HEK293 (cell line): ENCODE results near the gene GALNT2.

ENCODE experiments used
- CTCF ChIA-PET: fragments of 350-600 bp; formaldehyde crosslinking; extraction: SDS; loops from one replicate; lab custom pipeline; 2021; ENCODE audit warnings: antibody characterized with exemption; lab: Yijun Ruan, JAX
- POLR2A ChIA-PET: fragments of 300-600 bp; formaldehyde crosslinking; extraction: SDS; loops from one replicate; lab custom pipeline; 2020; ENCODE audit warnings: antibody characterized with exemption, inconsistent platforms; lab: Yijun Ruan, JAX
- H3K27ac ChIP-seq: fragments of 200-500 bp; sonication (Bioruptor generic); 2 replicates; pipeline ENCODE4 v1.5.1; 2014; ENCODE audit warnings: low read depth, low read length, control low read depth, inconsistent platforms; ENCODE audit errors: extremely low read depth
- H3K36me3 ChIP-seq, 2 experiments: fragments of 200-500 bp in 1 of 2; sonication (Bioruptor generic) in 1 of 2; 1 replicate in 1 of 2; 2 replicates in 1 of 2; pipeline ENCODE4 v1.5.1; 2014 to 2017; ENCODE audit warnings: inconsistent platforms in 2 of 2, low read length in 2 of 2; ENCODE audit not compliant: control insufficient read depth in 2 of 2, insufficient read depth in 1 of 2
- H3K4me1 ChIP-seq: fragments of 200-500 bp; sonication (Bioruptor generic); 2 replicates; pipeline ENCODE4 v1.5.1; 2014; ENCODE audit warnings: mild to moderate bottlenecking, low read length, inconsistent platforms; ENCODE audit not compliant: control insufficient read depth, insufficient read depth
- H3K4me3 ChIP-seq: 2 replicates; pipeline ENCODE4 v1.5.1; 2011; ENCODE audit warnings: low read depth, mild to moderate bottlenecking, control low read depth, low read length, moderate library complexity
- H3K9me3 ChIP-seq: fragments of 200-500 bp; sonication (Bioruptor generic); 2 replicates; pipeline ENCODE4 v1.5.1; 2014; ENCODE audit warnings: low read depth, low read length, inconsistent platforms; ENCODE audit not compliant: control insufficient read depth, insufficient read depth
- EGR2 ChIP-seq: fragments of 450-650 bp; formaldehyde crosslinking; IDR thresholded peaks from 2 replicates; pipeline ENCODE4 v1.5.1; 2016; ENCODE audit warnings: low read depth, missing biosample characterization, missing genetic modification characterization
- GFI1B ChIP-seq: fragments of 450-650 bp; formaldehyde crosslinking; IDR thresholded peaks from 2 replicates; pipeline ENCODE4 v1.5.1; 2016; ENCODE audit warnings: missing biosample characterization, missing genetic modification characterization
- KLF7 ChIP-seq: fragments of 450-650 bp; formaldehyde crosslinking; IDR thresholded peaks from 2 replicates; pipeline ENCODE4 v1.5.1; 2016; ENCODE audit warnings: missing biosample characterization, missing genetic modification characterization, borderline replicate concordance
- MEIS1 ChIP-seq: sonication (generic); formaldehyde crosslinking; IDR thresholded peaks from 2 replicates; pipeline ENCODE4 v1.8.1; 2022; ENCODE audit warnings: missing genetic modification reagents, mild to moderate bottlenecking, borderline replicate concordance
- MYNN ChIP-seq: fragments of 450-650 bp; formaldehyde crosslinking; IDR thresholded peaks from 2 replicates; pipeline ENCODE4 v1.5.1; 2016; ENCODE audit warnings: missing biosample characterization, missing genetic modification characterization, borderline replicate concordance
- SCRT1 ChIP-seq: fragments of 450-650 bp; formaldehyde crosslinking; IDR thresholded peaks from 2 replicates; pipeline ENCODE4 v1.5.1; 2016; ENCODE audit warnings: missing biosample characterization, missing genetic modification characterization, borderline replicate concordance
- SETDB1 ChIP-seq: IDR thresholded peaks from one replicate; pipeline ENCODE4 v1.6.1; 2017; ENCODE audit warnings: mild to moderate bottlenecking, low read length, moderate library complexity, mixed read lengths; ENCODE audit not compliant: insufficient read length
- SP2 ChIP-seq: fragments of 450-650 bp; formaldehyde crosslinking; IDR thresholded peaks from 2 replicates; pipeline ENCODE4 v1.5.1; 2016; ENCODE audit warnings: missing biosample characterization, missing genetic modification characterization
- TRIM28 ChIP-seq: IDR thresholded peaks from 2 replicates; pipeline ENCODE4 v1.6.1; 2011; ENCODE audit warnings: low read length, control low read depth, borderline replicate concordance
- ZBTB17 ChIP-seq: fragments of 450-650 bp; formaldehyde crosslinking; IDR thresholded peaks from 2 replicates; pipeline ENCODE4 v1.5.1; 2016; ENCODE audit warnings: missing biosample characterization, missing genetic modification characterization
- ZNF121 ChIP-seq: fragments of 450-650 bp; formaldehyde crosslinking; IDR thresholded peaks from 2 replicates; pipeline ENCODE4 v1.5.1; 2016; ENCODE audit warnings: missing biosample characterization, missing genetic modification characterization
- ZNF133 ChIP-seq: fragments of 450-650 bp; formaldehyde crosslinking; IDR thresholded peaks from 2 replicates; pipeline ENCODE4 v1.5.1; 2016; ENCODE audit warnings: missing biosample characterization, missing genetic modification characterization
- ZNF211 ChIP-seq: fragments of 450-650 bp; formaldehyde crosslinking; IDR thresholded peaks from 2 replicates; pipeline ENCODE4 v1.5.1; 2016; ENCODE audit warnings: low read depth, missing biosample characterization, missing genetic modification characterization
- ZNF394 ChIP-seq: fragments of 450-650 bp; formaldehyde crosslinking; IDR thresholded peaks from 2 replicates; pipeline ENCODE4 v1.5.1; 2016; ENCODE audit warnings: missing biosample characterization, missing genetic modification characterization, mild to moderate bottlenecking, moderate library complexity, borderline replicate concordance
- ZNF624 ChIP-seq: fragments of 450-650 bp; formaldehyde crosslinking; IDR thresholded peaks from 2 replicates; pipeline ENCODE4 v1.5.1; 2017; ENCODE audit warnings: missing biosample characterization, missing genetic modification characterization
- ZNF677 ChIP-seq: fragments of 450-650 bp; IDR thresholded peaks from 2 replicates; pipeline ENCODE4 v1.5.0; 2018; ENCODE audit warnings: missing biosample characterization, mild to moderate bottlenecking, missing genetic modification characterization, moderate library complexity
- ZNF747 ChIP-seq: fragments of 450-650 bp; formaldehyde crosslinking; IDR thresholded peaks from 2 replicates; pipeline ENCODE4 v1.5.1; 2016; ENCODE audit warnings: missing biosample characterization, missing genetic modification characterization
- TF ChIP-seq, protein P1 (sequence below): fragments of 450-650 bp; formaldehyde crosslinking; IDR thresholded peaks from 2 replicates; pipeline ENCODE4 v1.5.1; 2016; ENCODE audit warnings: missing biosample characterization, missing genetic modification characterization
- TF ChIP-seq, protein P2 (sequence below): fragments of 450-650 bp; formaldehyde crosslinking; conservative IDR thresholded peaks from 2 replicates; pipeline ENCODE4 v1.5.1; 2016; ENCODE audit warnings: low read depth, missing biosample characterization, missing genetic modification characterization

The GALNT2 gene

GRCh38 chr1:230240446-230241086 is 173.5 kb downstream of the GALNT2 start:
- peaks cover 3% of the 10 kb centered on the region; the same call in 1 of the 2 replicates for H3K4me1 ChIP-seq
- POLR2A ChIA-PET = no interaction called here

DNA sequence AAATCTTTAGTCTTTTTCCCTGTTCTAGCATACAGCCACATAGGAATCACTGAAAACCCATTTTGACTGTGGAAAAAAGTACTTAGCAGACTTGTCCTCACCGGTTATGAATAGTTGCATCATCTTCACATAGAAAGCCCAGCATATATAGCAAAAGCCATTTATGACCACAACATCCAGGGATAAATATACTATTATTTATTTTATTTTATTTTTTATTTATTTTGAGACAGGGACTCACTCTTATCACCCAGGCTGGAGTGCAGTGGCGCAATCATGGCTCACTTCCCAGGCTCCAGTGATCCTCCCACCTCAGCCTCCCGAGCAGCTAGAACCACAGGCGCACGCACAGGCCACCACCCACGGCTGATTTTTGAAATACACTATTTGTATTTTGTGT is 175.3 kb downstream of the GALNT2 start:
- H3K36me3 ChIP-seq = peaks cover 4 to 12% of the 10 kb centered on the region in 2 experiments
- no peak overlapping the region for H3K4me3 ChIP-seq
- no peak overlapping the region for H3K27ac ChIP-seq
- peaks cover 1% of the 10 kb centered on the region; the same call in 1 of the 2 replicates for H3K4me1 ChIP-seq
- ChIA-PET POLR2A (no interaction called here), CTCF (interaction anchor here (0.6 to 1.2 kb wide), 2 partner anchors 9 to 10 kb away, joined by 4 read pairs; no protein-coding TSS in a partner anchor)
- no peaks in the 10 kb centered on the region for H3K9me3 ChIP-seq
- TF ChIP-seq EGR2 (tag by site-specific recombination) (peak; percentile 30; the same call in 1 of the 2 replicates), ZNF211 (tag by site-specific recombination) (no peak)

More at GRCh38 chr1:230240446-230241086, 173.5 kb downstream of the GALNT2 start:
- CTCF ChIA-PET = no interaction called here
- Histone ChIP-seq H3K4me3 (no peak overlapping the region), H3K36me3 (peaks cover 1 to 4% of the 10 kb centered on the region in 2 experiments), H3K9me3 (no peaks in the 10 kb centered on the region), H3K27ac (no peak overlapping the region)
- TF ChIP-seq, protein P1, sequence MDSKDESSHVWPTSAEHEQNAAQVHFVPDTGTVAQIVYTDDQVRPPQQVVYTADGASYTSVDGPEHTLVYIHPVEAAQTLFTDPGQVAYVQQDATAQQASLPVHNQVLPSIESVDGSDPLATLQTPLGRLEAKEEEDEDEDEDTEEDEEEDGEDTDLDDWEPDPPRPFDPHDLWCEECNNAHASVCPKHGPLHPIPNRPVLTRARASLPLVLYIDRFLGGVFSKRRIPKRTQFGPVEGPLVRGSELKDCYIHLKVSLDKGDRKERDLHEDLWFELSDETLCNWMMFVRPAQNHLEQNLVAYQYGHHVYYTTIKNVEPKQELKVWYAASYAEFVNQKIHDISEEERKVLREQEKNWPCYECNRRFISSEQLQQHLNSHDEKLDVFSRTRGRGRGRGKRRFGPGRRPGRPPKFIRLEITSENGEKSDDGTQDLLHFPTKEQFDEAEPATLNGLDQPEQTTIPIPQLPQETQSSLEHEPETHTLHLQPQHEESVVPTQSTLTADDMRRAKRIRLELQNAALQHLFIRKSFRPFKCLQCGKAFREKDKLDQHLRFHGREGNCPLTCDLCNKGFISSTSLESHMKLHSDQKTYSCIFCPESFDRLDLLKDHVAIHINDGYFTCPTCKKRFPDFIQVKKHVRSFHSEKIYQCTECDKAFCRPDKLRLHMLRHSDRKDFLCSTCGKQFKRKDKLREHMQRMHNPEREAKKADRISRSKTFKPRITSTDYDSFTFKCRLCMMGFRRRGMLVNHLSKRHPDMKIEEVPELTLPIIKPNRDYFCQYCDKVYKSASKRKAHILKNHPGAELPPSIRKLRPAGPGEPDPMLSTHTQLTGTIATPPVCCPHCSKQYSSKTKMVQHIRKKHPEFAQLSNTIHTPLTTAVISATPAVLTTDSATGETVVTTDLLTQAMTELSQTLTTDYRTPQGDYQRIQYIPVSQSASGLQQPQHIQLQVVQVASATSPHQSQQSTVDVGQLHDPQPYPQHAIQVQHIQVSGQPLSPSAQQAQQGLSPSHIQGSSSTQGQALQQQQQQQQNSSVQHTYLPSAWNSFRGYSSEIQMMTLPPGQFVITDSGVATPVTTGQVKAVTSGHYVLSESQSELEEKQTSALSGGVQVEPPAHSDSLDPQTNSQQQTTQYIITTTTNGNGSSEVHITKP (tag by site-specific recombination) = no peak
- TF ChIP-seq GFI1B (tag by site-specific recombination) (no peak), SETDB1 (peak; percentile 13), EGR2 (tag by site-specific recombination) (no peak), ZBTB17 (tag by site-specific recombination) (no peak), MYNN (tag by site-specific recombination) (no peak), ZNF624 (tag by site-specific recombination) (no peak), KLF7 (tag by site-specific recombination) (no peak), MEIS1 (CRISPR knock-in tag) (no peak), ZNF133 (peak; percentile 94), SP2 (tag by site-specific recombination) (no peak), ZNF121 (tag by site-specific recombination) (no peak), SCRT1 (tag by site-specific recombination) (no peak)

DNA sequence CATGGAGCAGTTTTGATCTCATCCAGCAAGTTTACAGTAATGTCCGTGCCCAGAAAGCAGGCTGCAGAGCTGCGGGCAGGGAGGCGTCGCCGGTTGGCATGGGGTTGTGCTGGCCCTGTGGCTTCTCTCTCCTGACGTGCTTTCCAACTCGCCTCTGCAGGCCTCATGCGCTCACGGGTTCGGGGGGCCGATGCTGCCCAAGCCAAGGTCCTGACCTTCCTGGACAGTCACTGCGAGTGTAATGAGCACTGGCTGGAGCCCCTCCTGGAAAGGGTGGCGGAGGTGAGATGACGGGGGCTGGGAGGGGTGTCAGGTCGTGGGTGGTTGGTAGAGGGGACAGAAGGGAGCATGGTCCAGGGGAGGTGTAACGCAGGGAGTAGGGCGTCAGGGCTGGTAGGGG is 176.1 kb downstream of the GALNT2 start:
- Histone ChIP-seq H3K9me3 (no peaks in the 10 kb centered on the region), H3K36me3 (peaks cover 4 to 13% of the 10 kb centered on the region in 2 experiments), H3K4me1 (no peaks in the 10 kb centered on the region), H3K4me3 (no peak overlapping the region), H3K27ac (no peak overlapping the region)
- TF ChIP-seq TRIM28 (no peak), ZNF747 (no peak), ZNF394 (tag by site-specific recombination) (no peak), ZNF677 (tag by site-specific recombination) (no peak)
- TF ChIP-seq, protein P2, sequence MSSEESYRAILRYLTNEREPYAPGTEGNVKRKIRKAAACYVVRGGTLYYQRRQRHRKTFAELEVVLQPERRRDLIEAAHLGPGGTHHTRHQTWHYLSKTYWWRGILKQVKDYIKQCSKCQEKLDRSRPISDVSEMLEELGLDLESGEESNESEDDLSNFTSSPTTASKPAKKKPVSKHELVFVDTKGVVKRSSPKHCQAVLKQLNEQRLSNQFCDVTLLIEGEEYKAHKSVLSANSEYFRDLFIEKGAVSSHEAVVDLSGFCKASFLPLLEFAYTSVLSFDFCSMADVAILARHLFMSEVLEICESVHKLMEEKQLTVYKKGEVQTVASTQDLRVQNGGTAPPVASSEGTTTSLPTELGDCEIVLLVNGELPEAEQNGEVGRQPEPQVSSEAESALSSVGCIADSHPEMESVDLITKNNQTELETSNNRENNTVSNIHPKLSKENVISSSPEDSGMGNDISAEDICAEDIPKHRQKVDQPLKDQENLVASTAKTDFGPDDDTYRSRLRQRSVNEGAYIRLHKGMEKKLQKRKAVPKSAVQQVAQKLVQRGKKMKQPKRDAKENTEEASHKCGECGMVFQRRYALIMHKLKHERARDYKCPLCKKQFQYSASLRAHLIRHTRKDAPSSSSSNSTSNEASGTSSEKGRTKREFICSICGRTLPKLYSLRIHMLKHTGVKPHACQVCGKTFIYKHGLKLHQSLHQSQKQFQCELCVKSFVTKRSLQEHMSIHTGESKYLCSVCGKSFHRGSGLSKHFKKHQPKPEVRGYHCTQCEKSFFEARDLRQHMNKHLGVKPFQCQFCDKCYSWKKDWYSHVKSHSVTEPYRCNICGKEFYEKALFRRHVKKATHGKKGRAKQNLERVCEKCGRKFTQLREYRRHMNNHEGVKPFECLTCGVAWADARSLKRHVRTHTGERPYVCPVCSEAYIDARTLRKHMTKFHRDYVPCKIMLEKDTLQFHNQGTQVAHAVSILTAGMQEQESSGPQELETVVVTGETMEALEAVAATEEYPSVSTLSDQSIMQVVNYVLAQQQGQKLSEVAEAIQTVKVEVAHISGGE = no peak
- ChIA-PET POLR2A (no interaction called here), CTCF (interaction anchor here (0.7 kb wide), 1 partner anchor 346 kb away, joined by 3 read pairs; no protein-coding TSS in a partner anchor)
